ENCODE data around the gene KCTD8.

- TF ChIP-seq CTCF (IDR thresholded peaks at IDR 0.05; ENCODE audit: insufficient read depth, low read depth, low read length) (no peak), EZH2 (IDR thresholded peaks at IDR 0.05; ENCODE audit: insufficient read depth, low read length) (no peak)
Measured at GRCh38 chr4:44146516-44146915, 302.1 kb downstream of the KCTD8 start.
